ENCODE results near the gene DCAF10.
A peak's percentile ranks its signal among the peaks of the same experiment; 100 is the strongest.
"Not testable (repeated sequence)": the region's sequence is repeated elsewhere in the genome, so short reads cannot be mapped to it uniquely, and the experiment has no call there.

DCAF10 gene

GRCh38 chr9:37800631-37801286 lies at the start of gene DCAF10:
DCAF10 (plus strand) TSS chr9:37800797; CDS start chr9:37800867, 70 bp downstream.
- H3K9ac ChIP-seq = peak within 1 kb of the TSS; percentile 90 to 99 (median 96)
- no peak for TF ChIP-seq Cebpa-rat (IDR thresholded peaks at IDR 0.05)

GRCh38 chr9:37751186-37751585 lies 49.4 kb upstream of the DCAF10 start:
- Histone ChIP-seq H3K4me1 (peaks cover 13 to 28% (median 24%) of the 10 kb centered on the region in 10 experiments), H3K9ac (no peak overlapping the region), H3K4me3 (no peak overlapping the region), H3K36me3 (0 out of 22 replicates have a peak, but pooled peaks cover 0 to under 1% (median 0%) of the 10 kb centered on the region in 11 experiments), H3K27ac (no peak overlapping the region), H4K20me1 (no peaks in the 10 kb centered on the region; a peak in 1 of 22 replicates), H3K4me2 (no peak overlapping the region), H3K9me3 (replicated peaks in 1 of 11) (peaks cover 0 to 10% (median 7%) of the 10 kb centered on the region in 11 experiments; a peak in 13 of 22 replicates), H3K27me3 (no peaks in the 10 kb centered on the region)
- no peak for TF ChIP-seq Cebpa-rat (IDR thresholded peaks at IDR 0.05)

More at GRCh38 chr9:37800631-37801286, at the start of gene DCAF10:
- H3K4me2 ChIP-seq = peak within 1 kb of the TSS; percentile 78 to 98 (median 92)
- peak within 1 kb of the TSS; percentile 88 to 97 (median 95) for H3K27ac ChIP-seq
- H3K27me3 ChIP-seq = no peaks in the 10 kb centered on the region
- H4K20me1 ChIP-seq = peaks cover 16 to 48% (median 40%) of the 10 kb centered on the region in 11 experiments
- peak within 1 kb of the TSS; percentile 80 to 96 (median 92) for H3K4me3 ChIP-seq
- no peaks in the 10 kb centered on the region for H3K9me3 ChIP-seq (replicated peaks in 1 of 11)
- peaks cover 0 to 16% (median 5%) of the 10 kb centered on the region in 11 experiments; a peak in 8 of 22 replicates for H3K36me3 ChIP-seq
- peaks cover 36 to 58% (median 45%) of the 10 kb centered on the region in 10 experiments for H3K4me1 ChIP-seq

GRCh38 chr9:37751704-37752103 lies 48.9 kb upstream of the DCAF10 start:
- H3K9me3 ChIP-seq (replicated peaks in 1 of 11); H3K27me3 ChIP-seq; H3K4me3 ChIP-seq; H3K4me2 ChIP-seq; H3K27ac ChIP-seq; H3K36me3 ChIP-seq; H4K20me1 ChIP-seq; H3K9ac ChIP-seq: not testable (repeated sequence)
- peaks cover 12 to 23% (median 19%) of the 10 kb centered on the region in 10 experiments for H3K4me1 ChIP-seq

- H3K9me3 ChIP-seq (replicated peaks in 1 of 11); H3K27me3 ChIP-seq; H3K9ac ChIP-seq; H3K36me3 ChIP-seq; H4K20me1 ChIP-seq; H3K27ac ChIP-seq; H3K4me3 ChIP-seq; H3K4me2 ChIP-seq: not testable (repeated sequence)
- peaks cover 12 to 19% (median 16%) of the 10 kb centered on the region in 10 experiments for H3K4me1 ChIP-seq
These were observed 48.5 kb upstream of the DCAF10 start for GRCh38 chr9:37752112-37752511.

GRCh38 chr9:37752642-37753488 lies 47.7 kb upstream of the DCAF10 start:
- peak overlapping the region; percentile 82 to 97 (median 90); a peak in 20 of 22 replicates for H3K27ac ChIP-seq
- H3K9ac ChIP-seq = peak overlapping the region; percentile 86 to 95 (median 90)
- H3K9me3 ChIP-seq (replicated peaks in 1 of 11) = peaks cover 0 to 10% (median 7%) of the 10 kb centered on the region in 11 experiments; a peak in 13 of 22 replicates
- H3K4me3 ChIP-seq = peak overlapping the region; percentile 73 to 88 (median 80)
- H4K20me1 ChIP-seq = peaks cover 0 to 5% (median 0%) of the 10 kb centered on the region in 11 experiments; a peak in 1 of 22 replicates
- no peaks in the 10 kb centered on the region for H3K27me3 ChIP-seq
- H3K4me1 ChIP-seq = peaks cover 11 to 19% (median 16%) of the 10 kb centered on the region in 10 experiments
- H3K4me2 ChIP-seq = peak overlapping the region; percentile 65 to 92 (median 87)
- H3K36me3 ChIP-seq = peaks cover 0 to 12% (median 6%) of the 10 kb centered on the region in 11 experiments; a peak in 7 of 22 replicates
- no peak for TF ChIP-seq Cebpa-rat (IDR thresholded peaks at IDR 0.05)

GRCh38 chr9:37753489-37754190 lies 47.0 kb upstream of the DCAF10 start, which contains the start of gene TRMT10B:
TRMT10B (plus strand) TSS chr9:37753805; CDS start chr9:37761932, 8,127 bp downstream.
- peaks cover 0 to 17% (median 7%) of the 10 kb centered on the region in 11 experiments; a peak in 7 of 22 replicates for H3K36me3 ChIP-seq
- H3K27ac ChIP-seq = peak within 1 kb of the TSS; percentile 82 to 97 (median 90)
- H3K9me3 ChIP-seq (replicated peaks in 1 of 11) = peaks cover 0 to 10% (median 7%) of the 10 kb centered on the region in 11 experiments; a peak in 13 of 22 replicates
- peak in 7 of 11 experiments; percentile 10 to 60 (median 25); a peak in 4 of 22 replicates for TF ChIP-seq Cebpa-rat (IDR thresholded peaks at IDR 0.05)
- peaks cover 0 to 5% (median 0%) of the 10 kb centered on the region in 11 experiments; a peak in 2 of 22 replicates for H4K20me1 ChIP-seq
- peak within 1 kb of the TSS; percentile 77 to 92 (median 87) for H3K4me2 ChIP-seq
- H3K4me3 ChIP-seq = peak within 1 kb of the TSS; percentile 73 to 88 (median 80)
- peak within 1 kb of the TSS; percentile 86 to 95 (median 90) for H3K9ac ChIP-seq
- H3K27me3 ChIP-seq = no peaks in the 10 kb centered on the region
- H3K4me1 ChIP-seq = peaks cover 11 to 19% (median 16%) of the 10 kb centered on the region in 10 experiments

GRCh38 chr9:37758747-37759146 lies 41.9 kb upstream of the DCAF10 start:
- Histone ChIP-seq H3K27ac (no peak overlapping the region), H3K9ac (no peak overlapping the region), H3K4me3 (no peak overlapping the region), H3K27me3 (no peaks in the 10 kb centered on the region), H3K9me3 (replicated peaks in 1 of 11) (no peaks in the 10 kb centered on the region), H3K4me1 (peaks cover 10 to 18% (median 11%) of the 10 kb centered on the region in 10 experiments), H3K4me2 (no peak overlapping the region), H4K20me1 (peaks cover 0 to 20% (median 0%) of the 10 kb centered on the region in 11 experiments; a peak in 4 of 22 replicates), H3K36me3 (peaks cover 2 to 39% (median 13%) of the 10 kb centered on the region in 11 experiments; a peak in 16 of 22 replicates)
- TF ChIP-seq Cebpa-rat (IDR thresholded peaks at IDR 0.05) = no peak

GRCh38 chr9:37760416-37761161 lies 40.0 kb upstream of the DCAF10 start:
- no peak for TF ChIP-seq Cebpa-rat (IDR thresholded peaks at IDR 0.05)

More at GRCh38 chr9:37760416-37761161, 40.0 kb upstream of the DCAF10 start:
- Histone ChIP-seq H3K27ac (no peak overlapping the region), H3K27me3 (no peaks in the 10 kb centered on the region), H3K9me3 (replicated peaks in 1 of 11) (peaks cover 0 to 7% (median 0%) of the 10 kb centered on the region in 11 experiments; a peak in 2 of 22 replicates), H4K20me1 (peaks cover 0 to 20% (median 0%) of the 10 kb centered on the region in 11 experiments; a peak in 4 of 22 replicates), H3K4me3 (no peak overlapping the region), H3K4me2 (no peak overlapping the region), H3K4me1 (peaks cover 0 to 3% (median 0%) of the 10 kb centered on the region in 10 experiments; a peak in 1 of 20 replicates), H3K9ac (no peak overlapping the region), H3K36me3 (peaks cover 16 to 53% (median 29%) of the 10 kb centered on the region in 11 experiments)
